Erythroblast (primary cell): ENCODE measurements around the gene RNF38.
"Not testable (repeated sequence)": the region's sequence is repeated elsewhere in the genome, so short reads cannot be mapped to it uniquely, and the experiment has no call there.

Experiments
- DNase-seq, 2 experiments: peaks; one replicate each; lab custom pipeline; 2025; lab: John Stamatoyannopoulos, UW
- GATA1 ChIP-seq: IDR thresholded peaks from 2 replicates; pipeline ENCODE4 v1.6.1; 2011; ENCODE audit warnings: low read depth, mild to moderate bottlenecking, control low read depth, low read length, moderate library complexity
- POLR2A ChIP-seq: IDR thresholded peaks from 2 replicates; pipeline ENCODE4 v1.6.1; 2011; ENCODE audit warnings: mild to moderate bottlenecking, low read length

The RNF38 gene

GRCh38 chr9:36399980-36400331 is at the start of gene RNF38:
Gene RNF38, minus strand, starts transcription at chr9:36400269. Its CDS starts 161 bp downstream, at chr9:36400108.
- DNase-seq: no peak
- TF ChIP-seq POLR2A: no peak
- TF ChIP-seq GATA1: no peak

GRCh38 chr9:36448555-36448954 is 48.5 kb upstream of the RNF38 start:
- DNase-seq: peak in 1 of 2 experiments; percentile 5

GRCh38 chr9:36448017-36448416 is 47.9 kb upstream of the RNF38 start:
- DNase-seq: peak in 1 of 2 experiments; percentile 30
- TF ChIP-seq GATA1 (no peak), POLR2A (no peak)

GRCh38 chr9:36446678-36447077 is 46.6 kb upstream of the RNF38 start:
- DNase-seq: not testable (repeated sequence)

GRCh38 chr9:36445800-36446361 is 45.8 kb upstream of the RNF38 start:
- DNase-seq: no peak
- TF ChIP-seq GATA1: no peak
- TF ChIP-seq POLR2A: no peak

- no peak for DNase-seq
- TF ChIP-seq GATA1 (no peak), POLR2A (no peak)
These were observed 44.1 kb upstream of the RNF38 start for GRCh38 chr9:36444203-36444602.

GRCh38 chr9:36443581-36443980 is 43.5 kb upstream of the RNF38 start:
- TF ChIP-seq GATA1: no peak
- TF ChIP-seq POLR2A: no peak
- no peak for DNase-seq

- TF ChIP-seq POLR2A: no peak
- no peak for DNase-seq
These were observed 42.6 kb upstream of the RNF38 start for GRCh38 chr9:36442710-36443109.

GRCh38 chr9:36441966-36442365 is 41.9 kb upstream of the RNF38 start:
- TF ChIP-seq POLR2A (no peak), GATA1 (no peak)
- DNase-seq: no peak

GRCh38 chr9:36438536-36439236 is 38.6 kb upstream of the RNF38 start:
- TF ChIP-seq GATA1 (no peak), POLR2A (no peak)
- no peak for DNase-seq

GRCh38 chr9:36437790-36438189 is 37.7 kb upstream of the RNF38 start:
- TF ChIP-seq GATA1: no peak
- TF ChIP-seq POLR2A: no peak
- DNase-seq: no peak

- no peak for DNase-seq
- TF ChIP-seq POLR2A (no peak), GATA1 (no peak)
These were observed 36.8 kb upstream of the RNF38 start for GRCh38 chr9:36436909-36437308.

GRCh38 chr9:36433386-36433785 is 33.3 kb upstream of the RNF38 start:
- DNase-seq: no peak
- TF ChIP-seq GATA1: no peak
- TF ChIP-seq POLR2A: no peak

GRCh38 chr9:36431078-36431477 is 31.0 kb upstream of the RNF38 start:
- DNase-seq: no peak
- TF ChIP-seq POLR2A (no peak), GATA1 (no peak)

GRCh38 chr9:36426945-36427344 is 26.9 kb upstream of the RNF38 start:
- no peak for TF ChIP-seq POLR2A
- no peak for DNase-seq
